Transverse colon (tissue), 4 donors: ENCODE data around the gene TLCD4. TPM values are rescaled to one million over a fixed set of nuclear protein-coding genes. Genes with fewer than 3 reads are reported as not detected.

Source experiments
- DNase-seq: peaks from one replicate; pipeline ENCODE4 v3.0.0-alpha.2; 2019
- H3K27ac ChIP-seq, 4 donors: fragments of 200-600 bp; sonication (generic); 2 replicates each; pipeline ENCODE4 v1.5.1; 2016 to 2018; ENCODE audit warnings: inconsistent platforms in 4 of 4
- H3K27me3 ChIP-seq: fragments of 200-600 bp; sonication (generic); 2 replicates; pipeline ENCODE4 v1.5.1; 2017; ENCODE audit warnings: inconsistent platforms
- H3K36me3 ChIP-seq, 4 donors: fragments of 200-600 bp; sonication (generic); 2 replicates each; pipeline ENCODE4 v1.5.1; 2017 to 2019; ENCODE audit warnings: inconsistent platforms in 4 of 4
- H3K4me1 ChIP-seq, 4 donors: fragments of 200-600 bp; sonication (generic); 2 replicates each; pipeline ENCODE4 v1.5.1; 2017 to 2020; ENCODE audit warnings: inconsistent platforms in 4 of 4
- H3K4me3 ChIP-seq, 4 donors: fragments of 200-600 bp; sonication (generic); 1 replicate in 1 of 4; 2 replicates in 3 of 4; pipeline versions ENCODE4 v1.5.1 to v1.6.1; 2017 to 2019; ENCODE audit warnings: inconsistent platforms in 4 of 4
- H3K9me3 ChIP-seq, 2 donors: fragments of 200-600 bp; sonication (generic); 2 replicates each; pipeline ENCODE4 v1.5.1; 2017 to 2019; ENCODE audit warnings: inconsistent platforms in 2 of 2
- EP300 ChIP-seq: sonication (generic); formaldehyde crosslinking; IDR thresholded peaks from one replicate; pipeline ENCODE4 v1.6.1; 2017; ENCODE audit warnings: antibody characterized with exemption, low read depth
- POLR2A ChIP-seq: fragments of 450-650 bp; IDR thresholded peaks from one replicate; pipeline ENCODE4 v1.6.1; 2016; ENCODE audit warnings: antibody characterized with exemption, mild to moderate bottlenecking, moderate library complexity
- POLR2AphosphoS5 ChIP-seq, 3 donors: sonication (generic); formaldehyde crosslinking; IDR thresholded peaks; one replicate each; pipeline ENCODE4 v1.6.1; 2016; ENCODE audit warnings: antibody characterized with exemption in 3 of 3
- WGBS, 2 donors: methylation state at CpG; one replicate each; pipeline ENCODE4 v1.1.5; 2018; ENCODE audit warnings: low coverage in 1 of 2; 5-methylcytosine and 5-hydroxymethylcytosine counted together
- in situ Hi-C, 4 donors: fragments of 200-750 bp; cut with MboI; loops; one replicate each; pipeline versions ENCODE4 v1.15.0 to v1.15.1; 2017; ENCODE audit warnings: low sequenced_read_pairs in 3 of 4, low pct_ligation_motif_present in 1 of 4, low pct_unique_long_range_greater_than_20kb in 1 of 4
- intact Hi-C: fragments of 100-400 bp; cut with DNase I; formaldehyde crosslinking; loops from one replicate; pipeline ENCODE4 v1.15.1; 2023; ENCODE audit warnings: low total_unique reads
- total RNA-seq, 4 donors: library from RNA; depleted of rRNA; stranded (reverse); fragments of >200 nt; gene quantifications; one replicate each; pipeline ENCODE4 v1.1.0, GENCODE V29; 2016
- TF ChIP-seq, protein P1 (sequence below), 5 experiments: fragments of 200-600 bp in 3 of 5; fragments of 450-650 bp in 2 of 5; sonication (generic) in 3 of 5; IDR thresholded peaks; 1 replicate in 2 of 5; 2 replicates in 3 of 5; pipeline ENCODE4 v1.5.1; 2016 to 2017; ENCODE audit warnings: antibody characterized with exemption in 5 of 5, inconsistent platforms in 3 of 5, mild to moderate bottlenecking in 2 of 5, moderate library complexity in 1 of 5

Gene TLCD4
- total RNA-seq, 4 donors from 2014 or later, result 3.4 to 68.8 (median 43.5) TPM

DNA sequence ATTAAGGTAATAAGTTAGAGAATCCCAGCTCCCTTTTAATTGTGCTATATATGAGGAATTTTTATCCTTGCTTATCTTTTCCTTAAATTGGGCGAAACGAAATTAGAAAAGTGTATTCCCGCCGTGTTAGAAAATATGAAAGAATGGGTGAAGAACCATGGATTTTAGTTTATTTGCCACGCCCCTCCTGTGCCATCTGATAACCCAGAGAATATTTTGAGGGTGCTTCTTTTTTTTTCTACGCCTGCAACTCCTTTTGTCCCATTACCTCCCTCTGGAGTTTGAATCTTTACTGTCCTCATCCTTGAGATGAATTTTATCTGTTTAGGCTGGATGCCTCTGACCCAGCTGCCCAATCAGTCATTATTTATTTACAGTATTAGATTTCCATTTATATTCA lies 1.6 kb downstream of the TLCD4 start:
- DNase-seq, result no peak
- Histone ChIP-seq H3K4me3 (peak overlapping the region in 1 of 4 donors; percentile 95), H3K27ac (no peak overlapping the region), H3K9me3 (no peaks in the 10 kb centered on the region), H3K27me3 (no peaks in the 10 kb centered on the region), H3K4me1 (peaks cover 0 to 27% (median 11%) of the 10 kb centered on the region in 4 donors), H3K36me3 (no peaks in the 10 kb centered on the region)
- in situ Hi-C loops (no loop called here), intact Hi-C loops (loop anchor here (10.0 kb wide), 1 partner anchor 116 kb away; the partner anchor contains the start of gene RWDD3)
- 82 to 89% methylated on average over 6 of the region's 6 CpGs for WGBS, 2 donors
- no peak for TF ChIP-seq POLR2AphosphoS5 (IDR thresholded peaks at IDR 0.05)
- TF ChIP-seq EP300, result no peak
- no peak for TF ChIP-seq POLR2A
- TF ChIP-seq, protein P1, sequence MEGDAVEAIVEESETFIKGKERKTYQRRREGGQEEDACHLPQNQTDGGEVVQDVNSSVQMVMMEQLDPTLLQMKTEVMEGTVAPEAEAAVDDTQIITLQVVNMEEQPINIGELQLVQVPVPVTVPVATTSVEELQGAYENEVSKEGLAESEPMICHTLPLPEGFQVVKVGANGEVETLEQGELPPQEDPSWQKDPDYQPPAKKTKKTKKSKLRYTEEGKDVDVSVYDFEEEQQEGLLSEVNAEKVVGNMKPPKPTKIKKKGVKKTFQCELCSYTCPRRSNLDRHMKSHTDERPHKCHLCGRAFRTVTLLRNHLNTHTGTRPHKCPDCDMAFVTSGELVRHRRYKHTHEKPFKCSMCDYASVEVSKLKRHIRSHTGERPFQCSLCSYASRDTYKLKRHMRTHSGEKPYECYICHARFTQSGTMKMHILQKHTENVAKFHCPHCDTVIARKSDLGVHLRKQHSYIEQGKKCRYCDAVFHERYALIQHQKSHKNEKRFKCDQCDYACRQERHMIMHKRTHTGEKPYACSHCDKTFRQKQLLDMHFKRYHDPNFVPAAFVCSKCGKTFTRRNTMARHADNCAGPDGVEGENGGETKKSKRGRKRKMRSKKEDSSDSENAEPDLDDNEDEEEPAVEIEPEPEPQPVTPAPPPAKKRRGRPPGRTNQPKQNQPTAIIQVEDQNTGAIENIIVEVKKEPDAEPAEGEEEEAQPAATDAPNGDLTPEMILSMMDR (IDR thresholded peaks at IDR 0.05), result no peak

DNA sequence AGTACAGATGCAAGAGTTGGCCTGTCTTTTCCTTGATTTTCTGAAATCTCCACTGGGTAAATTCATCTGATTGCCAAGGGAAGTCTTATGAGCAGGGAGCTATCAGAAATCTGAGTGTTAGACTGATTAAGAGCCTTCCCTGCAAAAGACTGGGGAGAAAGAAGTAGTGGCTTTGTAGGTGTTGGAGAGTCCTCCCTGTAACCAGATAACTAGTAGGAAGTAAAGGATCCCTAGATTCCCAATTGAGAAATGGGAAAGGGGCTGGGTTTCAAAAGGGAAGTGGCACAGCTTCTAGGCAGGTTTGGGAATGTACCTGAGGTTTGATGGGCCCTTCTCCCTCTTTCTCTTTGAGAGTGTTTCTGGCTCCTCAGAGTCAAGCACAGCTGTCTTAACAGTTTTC lies 2.1 kb downstream of the TLCD4 start:
- intact Hi-C loops (loop anchor here (10.0 kb wide), 1 partner anchor 116 kb away; the partner anchor contains the start of gene RWDD3), in situ Hi-C loops (no loop called here)
- no peaks in the 10 kb centered on the region for H3K27me3 ChIP-seq
- H3K27ac ChIP-seq, result peak overlapping the region in 1 of 4 donors; percentile 8
- DNase-seq, result no peak
- no peaks in the 10 kb centered on the region for H3K36me3 ChIP-seq
- H3K9me3 ChIP-seq, result no peaks in the 10 kb centered on the region
- no peak overlapping the region for H3K4me3 ChIP-seq
- peaks cover 0 to 27% (median 11%) of the 10 kb centered on the region in 4 donors for H3K4me1 ChIP-seq
- TF ChIP-seq, protein P1 (IDR thresholded peaks at IDR 0.05), result no peak
- TF ChIP-seq POLR2AphosphoS5 (IDR thresholded peaks at IDR 0.05), result no peak
- no peak for TF ChIP-seq POLR2A
- TF ChIP-seq EP300, result no peak

DNA sequence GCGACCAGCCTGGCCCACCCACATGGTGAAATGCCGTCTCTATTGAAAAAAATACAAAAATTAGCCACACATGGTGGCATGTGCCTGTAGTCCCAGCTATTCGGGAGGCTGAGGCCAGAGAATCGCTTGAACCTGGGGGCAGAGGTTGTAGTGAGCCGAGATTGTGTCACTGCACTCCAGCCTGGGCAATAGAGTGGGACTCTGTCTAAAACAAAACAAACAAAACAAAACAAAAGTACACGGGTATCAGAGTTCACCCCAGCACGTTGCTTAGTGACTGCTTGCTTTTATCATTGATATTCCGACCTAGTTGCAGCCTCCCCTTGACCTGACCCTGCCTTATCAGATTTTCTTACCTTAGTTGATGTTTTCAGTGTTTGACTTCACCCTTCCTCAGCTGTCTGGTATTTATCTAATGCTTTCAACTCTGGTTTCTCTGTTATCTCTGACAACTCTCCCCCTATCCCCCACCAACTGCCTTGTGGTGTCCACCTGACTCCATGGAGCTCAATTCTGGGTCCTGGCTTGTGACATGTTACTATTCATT lies 5.1 kb downstream of the TLCD4 start:
- H3K27ac ChIP-seq, result peak overlapping the region in 3 of 4 donors; percentile 15 to 42 (median 30)
- H3K27me3 ChIP-seq, result no peaks in the 10 kb centered on the region
- WGBS, 2 donors, result 56 to 57% methylated on average over 7 to 8 of the region's 8 CpGs
- no peaks in the 10 kb centered on the region for H3K9me3 ChIP-seq
- intact Hi-C loops (no loop called here), in situ Hi-C loops (no loop called here)
- no peaks in the 10 kb centered on the region for H3K36me3 ChIP-seq
- DNase-seq, result peak; percentile 27
- H3K4me1 ChIP-seq, result peaks cover 0 to 32% (median 12%) of the 10 kb centered on the region in 4 donors
- no peak overlapping the region for H3K4me3 ChIP-seq
- TF ChIP-seq POLR2A (no peak), POLR2AphosphoS5 (IDR thresholded peaks at IDR 0.05) (peak in 1 of 3 donors; percentile 31)

DNA sequence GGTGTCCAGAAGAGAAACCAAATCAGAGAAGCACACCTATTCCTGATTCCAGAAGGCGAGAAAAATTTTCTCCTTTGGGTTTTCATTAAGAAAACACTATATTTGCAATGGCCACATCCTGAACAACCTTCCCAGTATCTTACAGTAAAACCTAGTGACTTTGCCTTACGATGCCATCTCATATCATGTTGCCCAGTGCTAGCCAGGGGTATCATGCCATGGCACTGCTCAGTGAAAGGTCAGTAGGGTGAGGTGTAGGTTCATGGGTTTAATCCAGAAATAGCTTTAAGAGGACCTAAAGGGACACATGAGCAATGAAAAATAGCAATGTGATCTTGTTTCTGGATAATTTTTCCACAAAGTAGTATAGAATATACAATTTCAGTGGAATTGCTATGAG lies 7.2 kb downstream of the TLCD4 start:
- intact Hi-C loops, result no loop called here
- in situ Hi-C loops, result no loop called here
- Histone ChIP-seq H3K27ac (no peak overlapping the region), H3K4me1 (peaks cover 0 to 28% (median 7%) of the 10 kb centered on the region in 4 donors), H3K4me3 (no peak overlapping the region), H3K27me3 (no peaks in the 10 kb centered on the region), H3K36me3 (no peaks in the 10 kb centered on the region), H3K9me3 (no peaks in the 10 kb centered on the region)
- WGBS, 2 donors, result 92% methylated on average over 2 of the region's 2 CpGs
- no peak for DNase-seq
- no peak for TF ChIP-seq POLR2AphosphoS5 (IDR thresholded peaks at IDR 0.05)
- TF ChIP-seq, protein P1 (IDR thresholded peaks at IDR 0.05), result no peak
- no peak for TF ChIP-seq EP300
- no peak for TF ChIP-seq POLR2A

DNA sequence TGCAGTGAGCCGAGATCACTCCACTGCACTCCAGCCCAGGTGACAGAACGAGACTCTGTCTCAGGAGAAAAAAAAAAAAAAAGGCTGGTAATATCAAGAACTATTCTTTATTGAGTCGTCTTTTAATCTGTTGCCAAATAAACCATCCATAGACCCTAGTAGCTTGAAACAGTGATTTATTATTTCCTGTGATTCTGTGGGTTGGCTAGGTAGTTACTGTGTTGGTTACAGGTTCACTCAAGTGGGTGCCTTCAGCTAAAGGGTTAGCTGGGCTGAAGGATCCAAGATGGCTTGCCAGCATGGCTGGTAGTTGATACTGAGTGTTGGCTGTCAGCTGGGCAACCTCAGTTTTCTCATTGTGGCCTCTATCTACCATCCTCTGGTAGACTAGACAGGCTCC lies 9.2 kb downstream of the TLCD4 start:
- Histone ChIP-seq H3K27ac (peak overlapping the region in 1 of 4 donors; percentile 36), H3K9me3 (no peaks in the 10 kb centered on the region), H3K4me3 (no peak overlapping the region), H3K36me3 (no peaks in the 10 kb centered on the region), H3K27me3 (no peaks in the 10 kb centered on the region), H3K4me1 (peaks cover 0 to 28% (median 7%) of the 10 kb centered on the region in 4 donors)
- WGBS, 2 donors, result 73 to 86% methylated on average over 3 of the region's 3 CpGs
- TF ChIP-seq POLR2AphosphoS5 (IDR thresholded peaks at IDR 0.05) (no peak), POLR2A (no peak), EP300 (no peak)
- TF ChIP-seq, protein P1 (IDR thresholded peaks at IDR 0.05), result no peak
- in situ Hi-C loops, result no loop called here
- intact Hi-C loops, result no loop called here
- DNase-seq, result no peak
